H1 (cell line): ENCODE measurements around the gene ZMIZ1. TPM values are rescaled to one million over a fixed set of nuclear protein-coding genes. Genes with fewer than 3 reads are reported as not detected.

Experiments used
- CTCF ChIA-PET: fragments of 300-600 bp; sonication (Branson Sonifier 250); formaldehyde crosslinking; loops from one replicate; lab custom pipeline; 2021; ENCODE audit not compliant: partially characterized antibody; lab: Charles Lee
- POLR2A ChIA-PET: fragments of 300-600 bp; sonication (Branson Sonifier 250); formaldehyde crosslinking; loops from one replicate; lab custom pipeline; 2021; ENCODE audit warnings: inconsistent platforms; ENCODE audit not compliant: partially characterized antibody; lab: Charles Lee
- DNase-seq, 2 experiments: peaks; one replicate each; pipeline versions ENCODE4 v3.0.0 to v3.0.0-alpha.2; 2010 to 2022; ENCODE audit warnings: low spot score in 2 of 2, low read depth in 1 of 2, mixed read lengths in 1 of 2
- FAIRE-seq: peaks from 2 replicates; lab custom pipeline; 2011; peaks lifted over from hg19 to GRCh38; lab: Jason Lieb, UNC
- H2AFZ ChIP-seq: 2 replicates; pipeline ENCODE4 v1.8.1; 2012; ENCODE audit warnings: low read length, inconsistent platforms
- H2AK5ac ChIP-seq: 2 replicates; pipeline ENCODE4 v1.6.1; 2013; ENCODE audit warnings: low read depth, low read length
- H2BK120ac ChIP-seq: replicated peaks from 2 replicates; pipeline ENCODE3; 2013; ENCODE audit warnings: low read depth, low read length, inconsistent platforms
- H2BK12ac ChIP-seq: 2 replicates; pipeline ENCODE4 v1.6.1; 2013; ENCODE audit warnings: low read depth, low read length
- H2BK15ac ChIP-seq: 2 replicates; pipeline ENCODE4 v1.6.1; 2013; ENCODE audit warnings: low read length
- H2BK20ac ChIP-seq: 2 replicates; pipeline ENCODE4 v1.6.1; 2013; ENCODE audit warnings: low read length
- H2BK5ac ChIP-seq: 2 replicates; pipeline ENCODE4 v1.6.1; 2013; ENCODE audit warnings: low read depth, low read length
- H3K14ac ChIP-seq: 2 replicates; pipeline ENCODE4 v1.6.1; 2013; ENCODE audit warnings: inconsistent platforms; ENCODE audit not compliant: insufficient read length
- H3K18ac ChIP-seq: 2 replicates; pipeline ENCODE4 v1.6.1; 2013; ENCODE audit warnings: low read length; ENCODE audit errors: extremely low read depth
- H3K23ac ChIP-seq: 2 replicates; pipeline ENCODE4 v1.6.1; 2013; ENCODE audit warnings: inconsistent platforms; ENCODE audit not compliant: insufficient read length
- H3K23me2 ChIP-seq: 2 replicates; pipeline ENCODE4 v1.6.1; 2013; ENCODE audit warnings: low read depth, low read length
- H3K27ac ChIP-seq: 2 replicates; pipeline ENCODE4 v1.6.1; 2011; ENCODE audit warnings: low read depth, low read length, inconsistent platforms
- H3K27me3 ChIP-seq, 4 experiments: replicated peaks in 1 of 4; 1 replicate in 1 of 4; 2 replicates in 3 of 4; pipeline versions ENCODE4 v1.6.1 to v1.8.1; 2011 to 2013; ENCODE audit warnings: low read length in 3 of 4, mild to moderate bottlenecking in 3 of 4, inconsistent platforms in 2 of 4, mixed read lengths in 2 of 4, moderate library complexity in 1 of 4; ENCODE audit not compliant: control insufficient read depth in 3 of 4, insufficient read depth in 3 of 4; ENCODE audit errors: extremely low read depth in 1 of 4
- H3K36me3 ChIP-seq, 4 experiments: 2 replicates each; pipeline versions ENCODE4 v1.6.1 to v1.8.1; 2011 to 2013; ENCODE audit warnings: mild to moderate bottlenecking in 4 of 4, low read length in 3 of 4, moderate library complexity in 2 of 4, control low read depth in 1 of 4, inconsistent platforms in 1 of 4; ENCODE audit not compliant: insufficient read depth in 4 of 4, control insufficient read depth in 2 of 4
- H3K4ac ChIP-seq: replicated peaks from 2 replicates; pipeline ENCODE3; 2013; ENCODE audit warnings: low read length, low read depth, mixed read lengths, inconsistent platforms; ENCODE audit not compliant: insufficient read length
- H3K4me1 ChIP-seq, 4 experiments: replicated peaks in 1 of 4; 1 replicate in 1 of 4; 2 replicates in 3 of 4; pipeline versions ENCODE4 v1.6.1 to v1.8.1; 2011 to 2013; ENCODE audit warnings: low read length in 3 of 4, inconsistent platforms in 2 of 4, mixed read lengths in 1 of 4; ENCODE audit not compliant: insufficient read depth in 4 of 4, control insufficient read depth in 3 of 4
- H3K4me2 ChIP-seq, 2 experiments: 2 replicates each; pipeline versions ENCODE4 v1.6.1 to v1.8.1; 2011 to 2013; ENCODE audit warnings: low read depth in 2 of 2, low read length in 2 of 2, control low read depth in 1 of 2, inconsistent platforms in 1 of 2, mild to moderate bottlenecking in 1 of 2; ENCODE audit not compliant: insufficient read depth in 1 of 2
- H3K4me3 ChIP-seq, 4 experiments: fragments of 200-600, 300-600 bp in 1 of 4; sonication (generic), shearing (Covaris generic), sonication (Bioruptor Twin) in 1 of 4; 2 replicates each; pipeline versions ENCODE4 v1.5.1 to v1.8.1; 2011 to 2016; ENCODE audit warnings: low read length in 4 of 4, low read depth in 3 of 4, control low read depth in 2 of 4, inconsistent platforms in 2 of 4, mild to moderate bottlenecking in 2 of 4, mixed read lengths in 1 of 4, moderate library complexity in 1 of 4; ENCODE audit not compliant: insufficient read depth in 2 of 4; ENCODE audit errors: extremely low read depth in 1 of 4
- H3K56ac ChIP-seq: replicated peaks from 2 replicates; pipeline ENCODE3; 2013; ENCODE audit warnings: low read depth, mild to moderate bottlenecking, mixed read lengths, low read length, inconsistent platforms; ENCODE audit not compliant: insufficient read length
- H3K79me1 ChIP-seq: 2 replicates; pipeline ENCODE4 v1.6.1; 2013; ENCODE audit warnings: low read depth, low read length, control low read depth
- H3K79me2 ChIP-seq, 2 experiments: 2 replicates each; pipeline versions ENCODE4 v1.6.1 to v1.8.1; 2012 to 2013; ENCODE audit warnings: low read length in 2 of 2, mild to moderate bottlenecking in 2 of 2, inconsistent platforms in 1 of 2; ENCODE audit not compliant: insufficient read depth in 2 of 2, control insufficient read depth in 1 of 2
- H3K9ac ChIP-seq, 4 experiments: replicated peaks in 1 of 4; 1 replicate in 1 of 4; 2 replicates in 3 of 4; pipeline versions ENCODE4 v1.6.1 to v1.8.1; 2011 to 2013; ENCODE audit warnings: low read depth in 3 of 4, low read length in 3 of 4, control low read depth in 2 of 4, mild to moderate bottlenecking in 2 of 4, moderate library complexity in 2 of 4, inconsistent platforms in 1 of 4; ENCODE audit errors: extremely low read depth in 1 of 4
- H3K9me3 ChIP-seq, 2 experiments: 2 replicates each; pipeline versions ENCODE4 v1.6.1 to v1.8.1; 2012 to 2013; ENCODE audit warnings: mild to moderate bottlenecking in 2 of 2, moderate library complexity in 2 of 2, control low read depth in 1 of 2, inconsistent platforms in 1 of 2, low read depth in 1 of 2, low read length in 1 of 2, mixed read lengths in 1 of 2; ENCODE audit not compliant: insufficient read depth in 2 of 2
- H4K20me1 ChIP-seq, 2 experiments: replicated peaks in 1 of 2; 2 replicates each; pipeline versions ENCODE3 to v1.8.1; 2011 to 2013; ENCODE audit warnings: inconsistent platforms in 2 of 2, low read length in 2 of 2, mild to moderate bottlenecking in 1 of 2; ENCODE audit not compliant: insufficient read depth in 2 of 2, control insufficient read depth in 1 of 2
- H4K5ac ChIP-seq: 2 replicates; pipeline ENCODE4 v1.6.1; 2013; ENCODE audit warnings: low read length, low read depth, mixed read lengths, inconsistent platforms; ENCODE audit not compliant: insufficient read length
- H4K8ac ChIP-seq: 2 replicates; pipeline ENCODE4 v1.8.0; 2013; ENCODE audit warnings: mild to moderate bottlenecking, moderate library complexity, low read length, inconsistent platforms; ENCODE audit not compliant: insufficient read depth; ENCODE audit errors: extremely low read depth
- H4K91ac ChIP-seq: replicated peaks from 2 replicates; pipeline ENCODE3; 2013; ENCODE audit warnings: low read length, mixed read lengths, inconsistent platforms; ENCODE audit not compliant: insufficient read length
- SAP30 ChIP-seq: fragments of 300-600 bp; sonication (generic); IDR thresholded peaks from 2 replicates; pipeline ENCODE4 v1.7.1; 2012; ENCODE audit warnings: low read length, moderate library complexity, mild to moderate bottlenecking, inconsistent platforms; ENCODE audit not compliant: insufficient read depth, insufficient replicate concordance
- WGBS, 2 experiments: shearing (Covaris generic) in 1 of 2; methylation state at CpG; one replicate each; pipeline versions ENCODE4 v1.1.6 to v1.1.7; 2013 to 2015; ENCODE audit warnings: low lambda C conversion rate in 2 of 2, mixed read lengths in 2 of 2, inconsistent platforms in 1 of 2, low coverage in 1 of 2, missing lambda C conversion rate in 1 of 2; ENCODE audit not compliant: insufficient replicate concordance in 2 of 2, insufficient coverage in 1 of 2, insufficient read length in 1 of 2; ENCODE audit errors: extremely low coverage in 1 of 2, missing lambda C conversion rate in 1 of 2; 5-methylcytosine and 5-hydroxymethylcytosine counted together
- polyA plus RNA-seq, 7 experiments: library from polyadenylated mRNA; depleted of rRNA in 3 of 7; stranded (reverse) in 5 of 7; unstranded in 2 of 7; fragments of >200 nt in 5 of 7; fragments of 200-250 nt in 2 of 7; gene quantifications; 1 replicate in 5 of 7; 2 replicates in 1 of 7; 4 replicates in 1 of 7; pipeline versions ENCODE4 v1.2.1 to v1.2.3, GENCODE V29; 2011 to 2013; ENCODE audit warnings: missing spikeins in 2 of 7, mixed read lengths in 2 of 7
- total RNA-seq: library from RNA; stranded (reverse); fragmentation: NEBNext Ultra II Directional; extraction: Animal tissue kit (Norgen Biotek cat#: 25700); gene quantifications from 2 replicates; pipeline ENCODE4 v1.2.1, GENCODE V29; 2021

The ZMIZ1 gene
- total and polyA plus RNA-seq, 2 of the 8 experiments (the other 6 are each of a cell fraction or from before 2014, with no cell fraction given): 8.1 to 28.0 TPM

GRCh38 chr10:79206300-79207095 lies 137.7 kb downstream of the ZMIZ1 start:
- no peak overlapping the region for H2BK5ac ChIP-seq
- H2BK120ac ChIP-seq: no peak overlapping the region
- H3K23me2 ChIP-seq: peaks cover 3% of the 10 kb centered on the region; the same call in 1 of the 2 replicates
- H3K18ac ChIP-seq: no peak overlapping the region
- no peak overlapping the region for H2BK12ac ChIP-seq
- no peak overlapping the region for H3K4ac ChIP-seq
- no peak overlapping the region for H4K5ac ChIP-seq
- peaks cover 0 to 19% (median 9%) of the 10 kb centered on the region in 4 experiments; a peak in 6 of 8 replicates for H3K36me3 ChIP-seq
- H3K9me3 ChIP-seq: no peaks in the 10 kb centered on the region
- H3K4me3 ChIP-seq: no peak overlapping the region
- CTCF ChIA-PET: interaction anchor here (0.6 to 5.1 kb wide), 2 partner anchors 10 to 24 kb away, joined by 3 to 37 read pairs; no protein-coding TSS in a partner anchor
- FAIRE-seq: no peak
- H3K9ac ChIP-seq: no peak overlapping the region
- H3K27me3 ChIP-seq: no peaks in the 10 kb centered on the region
- peaks cover 10 to 22% of the 10 kb centered on the region in 2 experiments for H4K20me1 ChIP-seq
- no peak overlapping the region for H4K91ac ChIP-seq
- no peaks in the 10 kb centered on the region for H3K4me1 ChIP-seq
- POLR2A ChIA-PET: no interaction called here
- no peak overlapping the region for H2AK5ac ChIP-seq
- no peak overlapping the region for H2AFZ ChIP-seq
- no peaks in the 10 kb centered on the region for H3K79me2 ChIP-seq
- H3K27ac ChIP-seq: no peak overlapping the region
- H3K56ac ChIP-seq: no peak overlapping the region
- no peaks in the 10 kb centered on the region; the same call in 1 of the 2 replicates for H3K79me1 ChIP-seq
- no peak overlapping the region for H4K8ac ChIP-seq
- no peak for DNase-seq
- no peak overlapping the region for H2BK20ac ChIP-seq
- no peak overlapping the region for H2BK15ac ChIP-seq
- WGBS, 2 experiments: 92% methylated on average over 13 of the region's 13 CpGs; no CpG with 5 or more reads in 1 of the 2 experiments
- H3K14ac ChIP-seq: no peak overlapping the region
- H3K23ac ChIP-seq: no peak overlapping the region
- H3K4me2 ChIP-seq: no peak overlapping the region
- no peak for TF ChIP-seq SAP30
